ENCODE measurements around the gene SIRPB2. TPM values are rescaled to one million over a fixed set of nuclear protein-coding genes. Genes with fewer than 3 reads are reported as not detected.

Gene SIRPB2
- total RNA-seq, 1 donor from 2014 or later = not detected

- no peak overlapping the region for H3K27ac Mint-ChIP-seq (ENCODE audit: unreplicated experiment)
- no peak for DNase-seq
- H3K4me1 Mint-ChIP-seq (ENCODE audit: low read depth, unreplicated experiment) = no peaks in the 10 kb centered on the region
- H3K4me3 Mint-ChIP-seq (ENCODE audit: unreplicated experiment) = no peak overlapping the region
- TF ChIP-seq, protein P1, sequence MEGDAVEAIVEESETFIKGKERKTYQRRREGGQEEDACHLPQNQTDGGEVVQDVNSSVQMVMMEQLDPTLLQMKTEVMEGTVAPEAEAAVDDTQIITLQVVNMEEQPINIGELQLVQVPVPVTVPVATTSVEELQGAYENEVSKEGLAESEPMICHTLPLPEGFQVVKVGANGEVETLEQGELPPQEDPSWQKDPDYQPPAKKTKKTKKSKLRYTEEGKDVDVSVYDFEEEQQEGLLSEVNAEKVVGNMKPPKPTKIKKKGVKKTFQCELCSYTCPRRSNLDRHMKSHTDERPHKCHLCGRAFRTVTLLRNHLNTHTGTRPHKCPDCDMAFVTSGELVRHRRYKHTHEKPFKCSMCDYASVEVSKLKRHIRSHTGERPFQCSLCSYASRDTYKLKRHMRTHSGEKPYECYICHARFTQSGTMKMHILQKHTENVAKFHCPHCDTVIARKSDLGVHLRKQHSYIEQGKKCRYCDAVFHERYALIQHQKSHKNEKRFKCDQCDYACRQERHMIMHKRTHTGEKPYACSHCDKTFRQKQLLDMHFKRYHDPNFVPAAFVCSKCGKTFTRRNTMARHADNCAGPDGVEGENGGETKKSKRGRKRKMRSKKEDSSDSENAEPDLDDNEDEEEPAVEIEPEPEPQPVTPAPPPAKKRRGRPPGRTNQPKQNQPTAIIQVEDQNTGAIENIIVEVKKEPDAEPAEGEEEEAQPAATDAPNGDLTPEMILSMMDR (IDR thresholded peaks at IDR 0.05; ENCODE audit: partially characterized antibody, unreplicated experiment) = no peak
- H3K9me3 Mint-ChIP-seq (ENCODE audit: unreplicated experiment) = no peaks in the 10 kb centered on the region
- no peaks in the 10 kb centered on the region for H3K36me3 Mint-ChIP-seq (ENCODE audit: unreplicated experiment)
- H3K27me3 Mint-ChIP-seq (ENCODE audit: unreplicated experiment) = peaks cover 1% of the 10 kb centered on the region
Observed at GRCh38 chr20:1489325-1489724, 1.9 kb downstream of the SIRPB2 start.

GRCh38 chr20:1486566-1486965 lies 4.7 kb downstream of the SIRPB2 start:
- no peak for DNase-seq

DNA sequence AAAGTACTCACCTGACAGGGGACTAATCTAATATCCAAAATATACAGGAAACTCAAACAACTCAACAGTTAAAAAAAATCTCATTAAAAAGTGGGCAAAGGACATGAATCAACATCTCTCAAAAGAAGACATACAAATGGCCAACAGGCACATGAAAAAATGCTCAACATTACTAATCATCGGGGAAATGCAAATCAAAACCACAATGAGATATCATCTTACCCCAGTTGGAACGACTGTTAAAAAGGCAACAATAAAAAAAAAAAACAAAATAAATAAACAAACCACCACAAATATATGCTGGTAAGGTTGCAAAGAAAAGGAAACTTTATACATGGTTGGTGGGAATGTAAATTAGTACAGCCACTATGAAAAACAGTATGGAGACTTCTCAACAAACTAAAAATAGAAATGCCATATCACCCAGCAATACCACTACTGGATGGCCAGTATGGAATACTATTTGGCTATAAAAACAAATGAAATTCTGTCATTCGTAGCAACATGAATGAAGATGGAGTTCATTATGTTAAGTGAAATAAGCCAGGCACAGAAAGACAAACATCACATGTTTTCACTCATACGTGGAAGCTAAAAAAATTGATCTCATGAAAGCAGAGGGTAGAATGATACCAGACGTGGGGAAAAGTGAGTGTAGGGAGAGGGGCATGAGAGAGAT lies 6.6 kb downstream of the SIRPB2 start:
- Mint-ChIP-seq H3K4me1 (ENCODE audit: low read depth, unreplicated experiment) (no peaks in the 10 kb centered on the region), H3K27me3 (ENCODE audit: unreplicated experiment) (no peaks in the 10 kb centered on the region), H3K4me3 (ENCODE audit: unreplicated experiment) (no peak overlapping the region)

More at GRCh38 chr20:1486566-1486965, 4.7 kb downstream of the SIRPB2 start:
- TF ChIP-seq, protein P1 (IDR thresholded peaks at IDR 0.05; ENCODE audit: partially characterized antibody, unreplicated experiment) = no peak
- Mint-ChIP-seq H3K36me3 (ENCODE audit: unreplicated experiment) (no peaks in the 10 kb centered on the region), H3K27me3 (ENCODE audit: unreplicated experiment) (no peaks in the 10 kb centered on the region), H3K4me3 (ENCODE audit: unreplicated experiment) (no peak overlapping the region), H3K4me1 (ENCODE audit: low read depth, unreplicated experiment) (no peaks in the 10 kb centered on the region), H3K27ac (ENCODE audit: unreplicated experiment) (no peak overlapping the region), H3K9me3 (ENCODE audit: unreplicated experiment) (no peaks in the 10 kb centered on the region)

DNA sequence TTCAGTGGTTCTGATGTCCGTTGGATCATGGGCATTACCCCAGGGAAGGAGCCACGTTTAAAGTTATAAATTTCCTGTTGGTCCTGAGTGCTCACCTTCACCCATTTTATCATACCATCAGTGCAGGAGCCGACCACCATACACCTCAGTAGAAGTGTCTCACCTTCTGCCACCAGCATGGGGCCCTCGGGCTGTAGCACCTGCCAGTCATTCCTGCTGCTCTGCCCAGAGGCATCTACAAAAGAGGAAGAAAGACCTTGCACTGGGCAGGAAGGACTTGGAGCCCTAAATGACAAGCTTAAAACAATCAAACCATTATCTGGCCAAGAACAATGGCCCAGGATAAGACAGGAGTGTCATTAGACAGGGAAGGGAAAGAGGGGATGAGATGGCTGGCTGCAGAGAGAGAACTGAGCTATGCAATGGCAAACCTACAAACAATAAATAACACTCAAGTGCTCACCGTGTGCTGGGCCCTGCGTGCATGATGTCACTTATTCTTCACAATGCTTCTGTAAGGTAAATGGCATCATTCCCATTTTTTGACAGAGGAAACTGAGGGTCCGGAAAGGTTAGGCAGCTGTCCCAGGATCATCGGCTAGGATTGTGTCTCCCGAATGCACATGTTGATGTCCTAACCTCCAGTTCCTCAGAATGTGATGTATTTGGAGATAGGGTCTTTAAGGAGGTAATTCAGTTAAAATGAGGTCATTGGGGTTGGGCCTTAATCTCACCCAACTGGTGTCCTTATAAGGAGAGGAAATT lies 11.2 kb downstream of the SIRPB2 start:
- no peak overlapping the region for H3K27ac Mint-ChIP-seq (ENCODE audit: unreplicated experiment)
- TF ChIP-seq, protein P1 (IDR thresholded peaks at IDR 0.05; ENCODE audit: partially characterized antibody, unreplicated experiment) = no peak
- H3K9me3 Mint-ChIP-seq (ENCODE audit: unreplicated experiment) = no peaks in the 10 kb centered on the region
- H3K4me3 Mint-ChIP-seq (ENCODE audit: unreplicated experiment) = no peak overlapping the region
- no peaks in the 10 kb centered on the region for H3K27me3 Mint-ChIP-seq (ENCODE audit: unreplicated experiment)
- DNase-seq = no peak
- H3K4me1 Mint-ChIP-seq (ENCODE audit: low read depth, unreplicated experiment) = no peaks in the 10 kb centered on the region
- no peaks in the 10 kb centered on the region for H3K36me3 Mint-ChIP-seq (ENCODE audit: unreplicated experiment)

More for the DNA sequence above, 6.6 kb downstream of the SIRPB2 start:
- H3K27ac Mint-ChIP-seq (ENCODE audit: unreplicated experiment) = no peak overlapping the region
- no peaks in the 10 kb centered on the region for H3K9me3 Mint-ChIP-seq (ENCODE audit: unreplicated experiment)
- TF ChIP-seq, protein P1 (IDR thresholded peaks at IDR 0.05; ENCODE audit: partially characterized antibody, unreplicated experiment) = no peak
- DNase-seq = no peak
- no peaks in the 10 kb centered on the region for H3K36me3 Mint-ChIP-seq (ENCODE audit: unreplicated experiment)

DNA sequence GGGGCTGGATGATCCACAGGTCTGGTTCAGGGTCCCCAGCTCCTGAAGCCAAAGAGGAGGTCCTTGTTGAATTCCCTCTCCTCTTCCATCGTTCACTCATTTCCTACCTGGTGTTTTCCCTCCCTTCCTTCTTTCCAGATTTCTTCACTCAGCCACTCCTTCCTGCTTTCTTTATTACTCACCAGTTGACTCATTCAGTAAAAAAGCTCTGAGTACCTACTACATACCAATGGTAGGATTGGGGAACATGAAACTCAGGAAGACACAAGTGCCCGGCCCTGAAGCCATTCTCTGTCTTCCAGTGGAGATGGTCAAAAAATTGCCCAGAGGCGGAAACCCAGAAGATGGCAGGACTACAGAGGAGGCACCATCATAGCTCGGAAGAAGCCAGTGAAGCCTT lies 12.7 kb downstream of the SIRPB2 start:
- no peaks in the 10 kb centered on the region for H3K27me3 Mint-ChIP-seq (ENCODE audit: unreplicated experiment)
- H3K27ac Mint-ChIP-seq (ENCODE audit: unreplicated experiment) = no peak overlapping the region
- no peaks in the 10 kb centered on the region for H3K9me3 Mint-ChIP-seq (ENCODE audit: unreplicated experiment)
- no peaks in the 10 kb centered on the region for H3K36me3 Mint-ChIP-seq (ENCODE audit: unreplicated experiment)
- H3K4me3 Mint-ChIP-seq (ENCODE audit: unreplicated experiment) = no peak overlapping the region
- no peaks in the 10 kb centered on the region for H3K4me1 Mint-ChIP-seq (ENCODE audit: low read depth, unreplicated experiment)
- no peak for DNase-seq
- TF ChIP-seq, protein P1 (IDR thresholded peaks at IDR 0.05; ENCODE audit: partially characterized antibody, unreplicated experiment) = no peak

Data from glutamatergic neuron (in vitro differentiated cells).